ENCODE measurements around the gene WNT3A. TPM values are rescaled to one million over a fixed set of nuclear protein-coding genes. Genes with fewer than 3 reads are reported as not detected.

Gene WNT3A
- total and polyA plus RNA-seq, 9 donors: not detected

DNA sequence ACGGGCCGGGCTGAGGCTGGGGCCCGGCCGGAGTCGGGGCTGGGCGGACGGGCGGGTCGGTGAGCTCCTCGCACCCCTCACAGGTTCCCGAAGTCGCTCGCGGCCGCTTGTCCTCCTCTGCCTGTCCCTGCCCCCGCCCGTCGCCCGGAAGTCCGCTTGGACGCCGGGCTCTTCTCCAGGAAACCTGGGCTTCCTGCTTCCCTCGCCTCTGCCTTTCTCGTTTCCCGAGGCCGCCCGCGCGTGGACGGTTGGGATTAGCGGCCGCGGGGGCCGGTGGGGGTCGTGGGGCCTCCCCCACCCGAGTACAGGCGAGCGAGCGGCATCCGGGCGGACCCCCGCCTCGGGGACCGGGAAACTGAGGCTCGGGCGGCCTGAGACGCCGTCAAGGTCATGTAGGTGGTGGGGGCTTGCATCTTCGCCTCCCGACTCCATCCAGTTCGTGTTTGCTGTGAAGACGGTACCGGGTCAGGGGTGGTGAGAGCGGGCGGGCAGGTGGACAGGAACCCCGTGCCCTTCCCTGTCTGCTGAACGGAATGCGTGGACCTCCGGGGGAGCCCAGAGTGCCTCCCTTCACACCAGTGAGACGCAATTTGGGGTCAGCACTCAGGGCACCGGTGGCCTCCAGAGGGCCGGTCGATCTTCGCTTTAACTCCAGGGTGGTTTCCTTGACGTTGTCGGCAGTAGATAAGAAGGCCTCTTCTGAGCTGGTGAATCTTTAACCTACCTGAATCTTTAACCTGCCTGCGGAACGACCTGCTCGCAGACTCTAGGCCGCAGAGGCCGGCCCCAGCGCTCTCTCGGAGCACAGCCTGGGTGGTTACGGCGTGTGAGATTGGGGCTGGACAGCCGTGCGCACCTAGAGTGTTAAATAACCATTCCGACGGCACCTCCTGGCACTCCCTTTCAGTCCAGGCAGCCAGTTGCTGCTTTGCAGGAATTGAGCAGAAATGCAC is 76.4 kb downstream of the WNT3A start:
- intact Hi-C loops (cut with DNase I): loop anchor here in 1 of 4 donors (1.0 kb wide), 1 partner anchor 20 kb away; the partner anchor contains the start of gene C1orf35
- no peak for TF ChIP-seq POLR2A (IDR thresholded peaks at IDR 0.05)
- TF ChIP-seq, protein P1, sequence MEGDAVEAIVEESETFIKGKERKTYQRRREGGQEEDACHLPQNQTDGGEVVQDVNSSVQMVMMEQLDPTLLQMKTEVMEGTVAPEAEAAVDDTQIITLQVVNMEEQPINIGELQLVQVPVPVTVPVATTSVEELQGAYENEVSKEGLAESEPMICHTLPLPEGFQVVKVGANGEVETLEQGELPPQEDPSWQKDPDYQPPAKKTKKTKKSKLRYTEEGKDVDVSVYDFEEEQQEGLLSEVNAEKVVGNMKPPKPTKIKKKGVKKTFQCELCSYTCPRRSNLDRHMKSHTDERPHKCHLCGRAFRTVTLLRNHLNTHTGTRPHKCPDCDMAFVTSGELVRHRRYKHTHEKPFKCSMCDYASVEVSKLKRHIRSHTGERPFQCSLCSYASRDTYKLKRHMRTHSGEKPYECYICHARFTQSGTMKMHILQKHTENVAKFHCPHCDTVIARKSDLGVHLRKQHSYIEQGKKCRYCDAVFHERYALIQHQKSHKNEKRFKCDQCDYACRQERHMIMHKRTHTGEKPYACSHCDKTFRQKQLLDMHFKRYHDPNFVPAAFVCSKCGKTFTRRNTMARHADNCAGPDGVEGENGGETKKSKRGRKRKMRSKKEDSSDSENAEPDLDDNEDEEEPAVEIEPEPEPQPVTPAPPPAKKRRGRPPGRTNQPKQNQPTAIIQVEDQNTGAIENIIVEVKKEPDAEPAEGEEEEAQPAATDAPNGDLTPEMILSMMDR (IDR thresholded peaks at IDR 0.05): no peak
- TF ChIP-seq EP300 (IDR thresholded peaks at IDR 0.05): no peak
- H3K4me1 ChIP-seq (ENCODE audit: insufficient read depth): peaks cover 28% of the 10 kb centered on the region

DNA sequence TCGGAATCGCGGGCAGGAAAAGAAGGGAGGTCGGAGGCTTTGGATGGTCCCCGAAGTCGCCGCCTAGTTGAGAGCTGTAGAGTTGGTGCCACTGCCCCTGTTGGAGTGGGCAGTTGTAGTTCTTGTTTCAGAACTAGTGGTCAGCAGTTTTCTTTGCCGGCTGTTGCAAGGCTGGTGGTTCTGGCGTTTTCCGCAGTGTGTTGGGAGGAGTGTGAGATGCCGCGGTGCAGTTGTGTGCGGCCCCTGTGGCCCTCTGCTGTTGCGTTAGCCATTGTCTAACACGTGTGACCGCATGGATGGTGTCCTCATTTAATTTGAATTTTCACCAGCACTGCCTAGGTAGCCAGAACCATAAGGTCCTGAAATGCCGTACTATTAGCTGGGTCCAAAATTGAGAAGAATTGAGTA is 77.1 kb downstream of the WNT3A start:
- Histone ChIP-seq H3K9me3 (no peaks in the 10 kb centered on the region), H3K36me3 (no peaks in the 10 kb centered on the region), H3K27me3 (no peaks in the 10 kb centered on the region), H3K4me3 (peak overlapping the region; percentile 99), H3K4me1 (ENCODE audit: insufficient read depth) (peaks cover 33% of the 10 kb centered on the region), H3K27ac (peak overlapping the region; percentile 97 to 99)
- TF ChIP-seq EP300 (IDR thresholded peaks at IDR 0.05) (no peak), POLR2A (IDR thresholded peaks at IDR 0.05) (no peak)
- TF ChIP-seq, protein P1 (IDR thresholded peaks at IDR 0.05): no peak
- intact Hi-C loops (cut with DNase I): no loop called here
- WGBS, 3 donors: 0 to 2% (median 2%) methylated on average over 17 of the region's 17 CpGs
- DNase-seq: peak in 2 of 5 donors; percentile 40 to 49

More for the DNA sequence above, 76.4 kb downstream of the WNT3A start:
- Histone ChIP-seq H3K27ac (peak overlapping the region; percentile 97 to 99), H3K27me3 (no peaks in the 10 kb centered on the region), H3K4me3 (peak overlapping the region; percentile 99), H3K36me3 (no peaks in the 10 kb centered on the region), H3K9me3 (no peaks in the 10 kb centered on the region)
- peak; percentile 61 to 78 (median 74) for DNase-seq
- WGBS, 3 donors: 0 to 1% (median 0%) methylated on average over 49 to 79 of the region's 79 CpGs

DNA sequence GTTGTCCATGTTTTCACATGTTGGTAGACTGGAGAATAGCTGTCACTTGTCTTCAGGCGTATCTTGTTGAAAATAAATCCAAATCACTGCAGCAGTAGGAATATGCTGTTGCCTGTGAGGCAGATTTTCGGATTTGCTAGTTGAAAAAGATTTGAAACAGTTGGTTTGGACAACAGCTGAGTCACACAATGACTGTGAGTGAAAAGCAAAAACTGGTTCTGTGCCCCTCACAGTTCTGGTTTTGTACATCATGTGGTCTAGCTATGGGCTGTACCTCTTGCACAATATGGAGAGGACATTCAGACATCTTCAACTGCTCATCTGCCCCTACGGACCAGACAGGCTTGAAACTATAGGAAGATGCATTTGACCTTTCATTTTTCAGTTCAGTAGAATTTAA is 77.5 kb downstream of the WNT3A start:
- intact Hi-C loops (cut with DNase I): no loop called here
- 6 to 9% (median 6%) methylated on average over 3 of the region's 3 CpGs for WGBS, 3 donors
- Histone ChIP-seq H3K4me3 (peak overlapping the region; percentile 99), H3K36me3 (no peaks in the 10 kb centered on the region), H3K4me1 (ENCODE audit: insufficient read depth) (peaks cover 37% of the 10 kb centered on the region), H3K9me3 (no peaks in the 10 kb centered on the region), H3K27ac (no peak overlapping the region), H3K27me3 (no peaks in the 10 kb centered on the region)
- peak in 1 of 5 donors; percentile 7 for DNase-seq
- TF ChIP-seq, protein P1 (IDR thresholded peaks at IDR 0.05): no peak
- TF ChIP-seq POLR2A (IDR thresholded peaks at IDR 0.05): no peak
- TF ChIP-seq EP300 (IDR thresholded peaks at IDR 0.05): no peak

DNA sequence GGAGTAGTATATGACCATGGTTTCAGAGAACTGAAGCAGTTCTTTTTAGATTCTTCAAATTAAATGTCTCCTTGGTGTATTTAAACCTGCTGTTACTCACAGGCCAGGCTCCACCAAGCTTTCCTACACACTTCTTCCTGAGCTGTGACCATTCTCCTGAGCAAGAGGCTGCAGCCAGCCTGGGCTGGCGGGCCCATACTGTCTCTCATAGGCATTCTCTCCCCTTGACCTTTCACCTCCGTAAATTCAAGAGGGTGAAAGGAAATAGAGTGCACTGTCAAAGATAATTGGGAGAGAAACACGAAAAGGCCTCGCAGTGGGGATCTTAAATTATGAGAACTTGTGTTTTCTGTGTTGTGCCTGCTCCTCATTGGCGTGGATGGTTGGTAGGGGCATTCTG is 78.0 kb downstream of the WNT3A start:
- 29 to 35% (median 31%) methylated on average over 5 of the region's 5 CpGs for WGBS, 3 donors
- Histone ChIP-seq H3K36me3 (no peaks in the 10 kb centered on the region), H3K27me3 (no peaks in the 10 kb centered on the region), H3K27ac (no peak overlapping the region), H3K9me3 (no peaks in the 10 kb centered on the region), H3K4me1 (ENCODE audit: insufficient read depth) (peaks cover 41% of the 10 kb centered on the region), H3K4me3 (peak overlapping the region; percentile 99)
- TF ChIP-seq POLR2A (IDR thresholded peaks at IDR 0.05) (no peak), EP300 (IDR thresholded peaks at IDR 0.05) (no peak)
- TF ChIP-seq, protein P1 (IDR thresholded peaks at IDR 0.05): no peak
- DNase-seq: peak in 2 of 5 donors; percentile 8 to 23
- intact Hi-C loops (cut with DNase I): no loop called here
